ENCODE results near the gene EFEMP2. TPM values are rescaled to one million over a fixed set of nuclear protein-coding genes. Genes with fewer than 3 reads are reported as not detected.

Gene EFEMP2
- total RNA-seq, 2 donors from 2014 or later = 16.2 to 25.4 TPM

DNA sequence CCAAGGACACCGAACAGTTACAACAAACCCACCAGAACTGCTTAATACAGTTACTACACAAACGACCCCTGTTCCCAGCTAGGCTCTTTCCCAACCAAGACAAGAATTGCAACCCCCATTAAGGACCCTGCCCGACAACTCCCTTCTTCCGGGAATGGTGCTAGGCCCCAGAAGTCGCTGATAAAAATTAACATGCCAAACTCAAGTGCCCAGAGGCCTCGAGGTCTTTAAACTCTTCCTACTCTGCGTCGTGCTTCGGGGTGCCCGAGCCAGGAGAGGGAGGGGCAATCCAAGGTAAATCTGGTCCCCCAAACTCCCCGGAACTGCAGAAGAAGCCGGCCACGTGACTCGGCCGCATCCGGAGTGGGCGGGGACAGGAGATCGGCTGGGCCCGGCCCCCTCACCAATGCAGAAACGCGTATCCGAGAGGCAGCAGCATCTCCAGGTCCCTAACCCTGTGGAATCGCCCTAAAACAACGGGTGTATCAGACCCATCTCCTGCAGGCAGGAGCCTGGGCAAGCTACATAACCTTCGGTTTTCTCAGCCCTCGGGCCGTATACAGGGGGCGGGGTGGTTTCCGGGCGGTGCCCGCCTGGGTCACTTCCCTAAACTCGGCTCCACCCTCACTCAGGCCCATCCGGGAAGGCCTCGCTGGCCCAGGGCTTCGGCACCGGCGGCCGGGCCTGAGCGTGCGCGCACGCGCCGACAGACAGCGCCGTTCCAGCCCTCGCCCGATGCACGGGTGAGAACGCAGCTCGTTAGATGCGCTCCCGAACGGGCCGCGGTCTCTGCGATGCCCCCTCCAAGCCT lies 15.7 kb downstream of the EFEMP2 start:
- peak overlapping the region; percentile 83 to 93 (median 92) for H3K27ac ChIP-seq
- H3K9me3 ChIP-seq = no peaks in the 10 kb centered on the region
- DNase-seq (peak; percentile 73 to 84 (median 78)), ATAC-seq (peak; percentile 31)
- peak; percentile 30 to 56 (median 49) for TF ChIP-seq POLR2A (IDR thresholded peaks at IDR 0.05)
- TF ChIP-seq, protein P1, sequence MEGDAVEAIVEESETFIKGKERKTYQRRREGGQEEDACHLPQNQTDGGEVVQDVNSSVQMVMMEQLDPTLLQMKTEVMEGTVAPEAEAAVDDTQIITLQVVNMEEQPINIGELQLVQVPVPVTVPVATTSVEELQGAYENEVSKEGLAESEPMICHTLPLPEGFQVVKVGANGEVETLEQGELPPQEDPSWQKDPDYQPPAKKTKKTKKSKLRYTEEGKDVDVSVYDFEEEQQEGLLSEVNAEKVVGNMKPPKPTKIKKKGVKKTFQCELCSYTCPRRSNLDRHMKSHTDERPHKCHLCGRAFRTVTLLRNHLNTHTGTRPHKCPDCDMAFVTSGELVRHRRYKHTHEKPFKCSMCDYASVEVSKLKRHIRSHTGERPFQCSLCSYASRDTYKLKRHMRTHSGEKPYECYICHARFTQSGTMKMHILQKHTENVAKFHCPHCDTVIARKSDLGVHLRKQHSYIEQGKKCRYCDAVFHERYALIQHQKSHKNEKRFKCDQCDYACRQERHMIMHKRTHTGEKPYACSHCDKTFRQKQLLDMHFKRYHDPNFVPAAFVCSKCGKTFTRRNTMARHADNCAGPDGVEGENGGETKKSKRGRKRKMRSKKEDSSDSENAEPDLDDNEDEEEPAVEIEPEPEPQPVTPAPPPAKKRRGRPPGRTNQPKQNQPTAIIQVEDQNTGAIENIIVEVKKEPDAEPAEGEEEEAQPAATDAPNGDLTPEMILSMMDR (IDR thresholded peaks at IDR 0.05) = peak in 1 of 7 experiments; percentile 5
- peaks cover 48% of the 10 kb centered on the region for H3K4me1 ChIP-seq
- intact Hi-C loops (cut with DNase I) = no loop called here
- H3K36me3 ChIP-seq (replicated peaks in 1 of 2; ENCODE audit: insufficient read depth in 1 of 2, low read depth in 2 of 2) = peaks cover 8 to 26% of the 10 kb centered on the region in 2 donors
- H3K4me3 ChIP-seq = peak overlapping the region; percentile 56 to 74
- 1 to 50% methylated on average over 2 to 49 of the region's 57 CpGs for WGBS, 2 donors
- H3K27me3 ChIP-seq = no peaks in the 10 kb centered on the region

DNA sequence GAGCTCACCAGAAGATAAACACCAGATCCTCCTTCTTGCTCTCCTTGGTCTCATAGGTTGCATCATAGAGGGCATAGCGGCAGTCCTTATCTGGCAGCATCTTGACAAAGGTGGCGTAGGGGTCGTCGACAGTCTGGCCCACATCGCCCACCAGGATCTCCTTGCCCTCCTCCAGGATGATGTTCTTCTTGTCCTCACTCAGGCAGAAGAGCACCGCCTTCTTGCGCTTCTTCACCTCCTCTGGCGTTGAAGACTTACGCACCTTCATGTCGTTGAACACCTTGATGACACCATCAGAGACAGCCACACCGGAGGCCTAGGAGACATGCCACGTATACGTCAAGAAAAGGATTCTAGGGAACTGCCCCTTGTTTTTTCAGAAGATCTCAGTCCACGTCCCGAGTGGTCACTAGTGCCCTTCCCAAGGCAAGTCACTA lies 16.7 kb downstream of the EFEMP2 start:
- WGBS, 2 donors = 84 to 90% methylated on average over 15 of the region's 15 CpGs
- DNase-seq = no peak
- H3K36me3 ChIP-seq (replicated peaks in 1 of 2; ENCODE audit: insufficient read depth in 1 of 2, low read depth in 2 of 2) = peaks cover 8 to 26% of the 10 kb centered on the region in 2 donors
- intact Hi-C loops (cut with DNase I) = no loop called here
- no peaks in the 10 kb centered on the region for H3K9me3 ChIP-seq
- H3K27me3 ChIP-seq = no peaks in the 10 kb centered on the region
- no peak for ATAC-seq
- no peak overlapping the region for H3K27ac ChIP-seq
- no peak overlapping the region for H3K4me3 ChIP-seq
- peaks cover 39% of the 10 kb centered on the region for H3K4me1 ChIP-seq
- TF ChIP-seq, protein P1 (IDR thresholded peaks at IDR 0.05) = no peak
- TF ChIP-seq POLR2A (IDR thresholded peaks at IDR 0.05) = no peak

DNA sequence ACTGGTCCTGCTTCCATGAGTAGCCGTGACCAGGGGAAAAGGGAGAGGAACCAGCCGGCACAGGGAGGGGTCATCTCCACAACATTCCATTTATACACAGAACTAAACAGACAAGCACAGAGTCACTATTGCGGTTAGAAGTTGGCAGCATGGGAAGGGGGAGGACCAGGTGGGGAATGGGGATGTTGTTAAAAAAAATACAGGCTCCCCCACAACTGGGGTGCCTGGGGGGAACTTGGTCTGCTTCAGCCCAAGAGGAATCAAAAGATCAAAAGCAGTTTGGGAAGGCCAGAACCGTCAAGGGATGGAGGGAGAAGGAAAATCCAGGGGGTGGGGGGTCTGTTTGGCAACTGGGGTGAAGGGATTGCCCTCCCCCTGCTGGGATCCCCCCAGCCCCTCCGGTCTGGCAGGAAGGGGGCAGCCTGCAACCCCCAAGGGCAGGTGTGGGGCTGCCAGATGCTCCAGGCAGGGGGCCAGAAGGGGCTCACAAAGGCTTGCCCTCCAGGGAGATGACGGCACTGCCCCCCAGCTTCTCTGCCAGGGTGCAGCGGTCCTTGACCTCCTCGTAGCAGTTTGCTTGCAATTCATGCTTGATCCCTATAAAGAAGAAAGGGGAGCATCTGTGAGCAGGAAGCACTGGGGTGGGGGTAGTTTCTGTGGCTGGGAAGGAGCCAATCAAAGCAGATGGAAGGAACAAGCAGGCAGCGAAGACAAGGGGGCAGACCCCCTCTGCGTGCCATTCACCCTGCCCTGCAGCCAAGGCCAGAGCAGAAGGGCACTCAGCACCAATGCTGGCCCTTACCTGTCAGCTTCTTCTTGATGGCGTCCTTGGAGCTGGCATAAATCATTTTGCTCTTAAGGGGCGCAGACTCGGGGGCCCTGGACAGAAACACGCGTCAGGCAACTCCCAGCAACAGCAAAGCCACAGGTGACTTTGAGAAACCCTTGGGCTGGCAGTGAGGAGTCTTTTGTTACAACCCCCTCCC lies 17.5 kb downstream of the EFEMP2 start:
- intact Hi-C loops (cut with DNase I) = no loop called here
- WGBS, 2 donors = 78 to 84% methylated on average over 14 to 15 of the region's 15 CpGs
- Histone ChIP-seq H3K27ac (no peak overlapping the region), H3K27me3 (no peaks in the 10 kb centered on the region), H3K36me3 (replicated peaks in 1 of 2; ENCODE audit: insufficient read depth in 1 of 2, low read depth in 2 of 2) (peaks cover 8 to 26% of the 10 kb centered on the region in 2 donors), H3K4me1 (peaks cover 38% of the 10 kb centered on the region), H3K9me3 (no peaks in the 10 kb centered on the region), H3K4me3 (no peak overlapping the region)
- ATAC-seq = no peak
- DNase-seq = peak in 1 of 4 donors; percentile 13
- TF ChIP-seq, protein P1 (IDR thresholded peaks at IDR 0.05) = no peak
- TF ChIP-seq POLR2A (IDR thresholded peaks at IDR 0.05) = no peak

DNA sequence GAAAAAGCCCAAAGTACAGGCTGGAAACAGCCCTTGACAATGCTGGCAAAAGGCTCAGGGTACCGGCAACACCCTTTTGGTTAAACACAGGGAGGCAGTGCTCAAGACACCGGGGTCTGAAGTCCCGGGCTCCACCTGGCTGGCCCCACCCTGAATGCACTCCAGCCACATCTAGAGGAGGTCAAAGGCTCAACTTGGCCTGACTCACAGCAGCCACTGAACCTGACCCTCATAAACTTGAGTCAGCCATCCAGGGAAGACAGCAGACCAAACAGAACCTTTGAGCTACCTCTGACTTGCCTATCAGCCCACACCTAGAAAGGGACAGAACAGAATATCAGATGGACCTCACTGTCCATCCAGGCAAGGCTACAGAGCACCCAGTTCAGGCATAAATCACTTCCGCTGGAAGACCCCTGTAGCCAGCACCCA lies 18.4 kb downstream of the EFEMP2 start:
- no peak for TF ChIP-seq POLR2A (IDR thresholded peaks at IDR 0.05)
- TF ChIP-seq, protein P1 (IDR thresholded peaks at IDR 0.05) = no peak
- DNase-seq = peak in 1 of 4 donors; percentile 11
- intact Hi-C loops (cut with DNase I) = no loop called here
- Histone ChIP-seq H3K36me3 (replicated peaks in 1 of 2; ENCODE audit: insufficient read depth in 1 of 2, low read depth in 2 of 2) (peaks cover 8 to 26% of the 10 kb centered on the region in 2 donors), H3K27ac (no peak overlapping the region), H3K4me1 (peaks cover 28% of the 10 kb centered on the region), H3K27me3 (no peaks in the 10 kb centered on the region), H3K4me3 (no peak overlapping the region), H3K9me3 (no peaks in the 10 kb centered on the region)
- whole genome bisulfite sequencing, 2 donors = 88 to 100% methylated on average over 1 to 4 of the region's 4 CpGs
- ATAC-seq = no peak
